A549 (cell line): ENCODE data around the gene ZNF878.

Experiments
- CEBPB ChIP-seq, 2 experiments: fragments of >200 bp in 1 of 2; sonication (Bioruptor Twin) in 1 of 2; formaldehyde crosslinking in 1 of 2; IDR thresholded peaks; 2 replicates each; pipeline ENCODE4 v1.6.1; 2012 to 2016
- CTCF ChIP-seq: fragments of >200 bp; sonication (Bioruptor Twin); formaldehyde crosslinking; IDR thresholded peaks from 3 replicates; pipeline ENCODE4 v1.5.1; 2016
- JUN ChIP-seq, 2 experiments: fragments of >200 bp; sonication (Bioruptor Twin); formaldehyde crosslinking; IDR thresholded peaks; 2 replicates in 1 of 2; 3 replicates in 1 of 2; pipeline ENCODE4 v1.6.1; 2016 to 2017
- MAFK ChIP-seq: fragments of 450-650 bp; IDR thresholded peaks from 2 replicates; pipeline ENCODE4 v1.6.1; 2014; ENCODE audit not compliant: partially characterized antibody
- MAX ChIP-seq: IDR thresholded peaks from 2 replicates; pipeline ENCODE4 v1.6.1; 2012
- MYC ChIP-seq: IDR thresholded peaks from 2 replicates; pipeline ENCODE4 v1.6.1; 2012; ENCODE audit warnings: mild to moderate bottlenecking, inconsistent platforms, low read length, improper control_type of control experiment, borderline replicate concordance
- NFE2L2 ChIP-seq: fragments of 150-350 bp; conservative IDR thresholded peaks from 2 replicates; pipeline ENCODE4 v1.6.1; 2014; ENCODE audit warnings: low read length
- NR3C1 ChIP-seq: fragments of >200 bp; sonication (Bioruptor Twin); formaldehyde crosslinking; IDR thresholded peaks from 3 replicates; pipeline ENCODE4 v1.6.1; 2017
- REST ChIP-seq: fragments of 200-600 bp; sonication (generic); IDR thresholded peaks from 2 replicates; pipeline ENCODE4 v1.6.1; 2016; ENCODE audit warnings: antibody characterized with exemption, mild to moderate bottlenecking, moderate library complexity
- USF2 ChIP-seq: fragments of 450-650 bp; IDR thresholded peaks from 2 replicates; pipeline ENCODE4 v1.6.1; 2014; ENCODE audit warnings: antibody characterized with exemption

- TF ChIP-seq NR3C1 (no peak), CTCF (no peak), REST (no peak), MYC (no peak), JUN (IDR thresholded peaks at IDR 0.05) (no peak), MAFK (no peak), CEBPB (IDR thresholded peaks at IDR 0.05) (no peak), MAX (no peak), NFE2L2 (no peak), USF2 (no peak)
Observed at GRCh38 chr19:11995174-11995573, 57.6 kb downstream of the ZNF878 start.
